Stimulated activated CD8-positive, alpha-beta memory T cell treated with anti-CD3 and anti-CD28 coated beads, Interleukin-15, amount 100 ng/mL, for 48 hours (primary cell): ENCODE results near the gene NLRP9.

Experiments used
- DNase-seq, 2 donors: peaks; one replicate each; pipeline ENCODE4 v3.0.0-alpha.2; 2020; ENCODE audit warnings: low read depth in 2 of 2

NLRP9 gene

DNA sequence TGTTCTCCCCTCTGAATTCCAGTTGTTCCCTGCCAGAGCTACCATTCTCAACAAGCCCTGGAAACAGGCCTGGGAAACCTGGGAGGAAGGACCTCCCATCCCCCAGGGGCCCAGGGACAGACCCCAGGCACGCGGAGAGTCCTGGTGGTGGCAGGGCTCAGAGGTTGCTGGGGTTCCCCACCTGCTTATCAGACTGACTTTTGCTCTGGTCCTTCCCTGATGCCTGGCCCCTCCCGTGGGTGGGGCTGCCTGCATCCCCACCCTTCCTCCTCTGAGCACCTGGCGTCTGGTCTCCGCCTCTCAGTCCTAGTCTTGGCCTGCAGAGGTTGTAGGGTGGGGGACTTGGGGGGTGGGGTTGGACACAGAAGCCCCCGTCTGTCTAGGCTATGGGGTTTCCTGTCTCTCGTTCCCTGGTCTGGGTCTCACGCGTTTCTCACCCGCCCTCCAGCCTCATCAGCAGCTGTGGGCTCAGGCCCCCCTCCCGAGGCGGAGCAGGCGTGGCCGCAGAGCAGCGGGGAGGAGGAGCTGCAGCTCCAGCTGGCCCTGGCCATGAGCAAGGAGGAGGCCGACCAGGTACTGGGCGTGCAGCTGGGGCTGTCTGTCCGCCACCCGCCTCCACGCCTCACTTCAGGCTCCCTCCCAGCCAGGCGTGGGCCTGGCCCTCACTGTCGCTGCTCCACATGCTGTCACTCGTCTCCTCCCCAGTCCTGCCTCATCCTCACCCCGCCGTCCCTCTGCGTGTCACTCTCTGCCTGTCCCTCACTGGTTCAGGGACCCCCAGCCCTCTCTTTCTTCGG is 49.6 kb downstream of the NLRP9 start:
- no peak for DNase-seq

- DNase-seq = no peak
Observed at GRCh38 chr19:55687281-55688201, 50.7 kb downstream of the NLRP9 start.

GRCh38 chr19:55686311-55687050 is 51.7 kb downstream of the NLRP9 start:
- no peak for DNase-seq

GRCh38 chr19:55685776-55686175 is 52.4 kb downstream of the NLRP9 start:
- no peak for DNase-seq

DNA sequence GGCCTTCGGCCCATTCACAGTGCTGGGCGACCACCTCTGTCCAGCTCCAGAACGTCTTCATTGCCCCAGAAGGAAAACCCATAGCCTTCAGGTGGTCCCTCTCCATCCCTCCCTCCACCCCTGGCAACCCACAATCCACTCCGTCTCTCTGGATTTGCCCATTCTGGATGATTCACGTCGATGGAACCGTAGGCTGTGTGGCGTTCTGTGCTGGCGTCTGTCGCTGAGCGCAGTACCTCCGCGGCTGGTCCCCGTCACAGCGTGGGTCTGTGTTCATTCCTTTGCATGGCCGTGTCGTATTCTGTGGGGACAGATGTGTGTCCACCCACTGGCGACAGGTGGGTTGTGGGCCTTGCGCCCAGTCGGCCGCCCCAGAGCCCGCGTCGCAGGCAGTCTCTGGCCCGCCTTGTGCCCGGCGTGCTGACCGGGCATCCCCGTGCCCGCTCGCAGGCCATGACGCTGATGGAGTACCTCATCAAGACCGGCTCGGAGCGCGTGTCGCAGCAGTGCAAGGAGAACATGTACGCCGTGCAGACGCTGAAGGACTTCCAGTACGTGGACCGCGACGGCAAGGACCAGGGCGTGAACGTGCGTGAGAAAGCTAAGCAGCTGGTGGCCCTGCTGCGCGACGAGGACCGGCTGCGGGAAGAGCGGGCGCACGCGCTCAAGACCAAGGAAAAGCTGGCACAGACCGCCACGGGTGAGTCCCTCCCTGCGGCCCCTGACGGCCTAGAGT is 53.1 kb downstream of the NLRP9 start:
- DNase-seq = no peak

- no peak for DNase-seq
Observed at GRCh38 chr19:55683449-55684261, 54.5 kb downstream of the NLRP9 start.

- no peak for DNase-seq
Observed at GRCh38 chr19:55681131-55682092, 56.8 kb downstream of the NLRP9 start.

- DNase-seq = no peak
Observed at GRCh38 chr19:55680339-55681130, 57.7 kb downstream of the NLRP9 start.

DNA sequence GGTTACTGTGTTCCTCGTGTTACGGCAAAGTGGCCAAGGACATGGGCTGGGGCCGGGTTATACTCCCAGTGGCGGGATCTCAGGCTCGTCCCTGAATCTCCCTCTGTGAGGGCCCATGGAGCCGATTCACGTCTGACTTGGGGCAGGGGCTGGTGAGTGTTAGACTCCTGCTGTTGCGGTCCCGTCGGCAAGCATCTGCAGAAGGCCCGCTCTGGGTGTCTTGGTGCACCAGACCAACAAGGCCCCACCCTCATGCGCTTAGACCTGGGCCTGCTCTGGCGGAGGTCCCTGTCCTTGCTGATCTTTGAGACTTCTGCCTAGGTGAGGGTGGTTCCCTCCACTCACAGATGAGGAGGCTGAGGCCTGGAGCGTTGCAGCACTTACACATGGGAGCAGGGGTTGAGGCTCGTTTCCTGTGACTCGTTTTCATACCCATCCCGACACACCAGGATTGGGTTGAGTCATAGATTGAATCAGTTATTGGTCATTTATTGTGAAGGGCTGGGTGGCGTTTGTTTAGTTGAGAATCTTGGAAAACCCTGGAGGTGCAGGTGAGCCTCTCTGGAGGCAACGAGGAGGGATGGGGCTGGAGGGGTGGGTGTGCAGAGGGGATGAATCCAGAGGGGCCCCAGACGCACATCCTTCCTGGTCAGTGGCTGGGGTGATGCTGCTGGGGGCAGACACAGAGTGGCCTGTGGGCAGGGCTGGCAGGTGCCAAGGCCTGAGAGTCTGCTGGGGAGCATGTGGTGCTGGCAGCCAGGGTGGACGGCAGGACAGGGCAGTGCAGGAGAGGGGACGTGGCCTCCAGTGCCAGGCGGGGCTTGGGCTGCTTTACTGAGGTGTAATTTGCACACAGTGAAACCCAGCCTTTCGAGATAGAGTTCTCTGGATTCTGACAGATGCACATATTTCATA is 58.6 kb downstream of the NLRP9 start:
- DNase-seq = no peak

GRCh38 chr19:55678121-55678671 is 60.0 kb downstream of the NLRP9 start:
- DNase-seq = no peak

DNA sequence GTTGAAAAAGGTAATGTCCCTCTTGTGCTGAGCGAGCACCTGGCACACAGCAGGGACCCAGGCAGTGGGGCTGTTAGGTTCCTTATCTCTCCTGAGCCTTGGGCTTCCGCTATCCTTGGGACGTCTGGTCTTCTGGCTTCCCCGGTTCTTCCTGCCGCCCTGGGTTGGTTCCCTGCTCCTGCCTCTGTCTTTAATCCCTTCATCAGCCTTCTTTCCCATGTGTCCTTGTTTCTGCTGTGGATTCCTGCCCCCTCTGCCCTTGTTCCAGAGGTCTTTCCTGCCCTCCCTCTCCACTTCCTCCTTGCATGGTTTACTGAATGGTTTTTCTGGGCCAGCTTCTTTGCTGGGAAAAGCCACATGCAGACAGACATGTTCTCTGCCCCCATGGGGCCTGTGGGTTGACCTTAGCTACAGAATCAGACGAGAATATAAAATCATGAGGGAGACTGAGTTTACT is 60.6 kb downstream of the NLRP9 start:
- DNase-seq = no peak

GRCh38 chr19:55676889-55677505 is 61.2 kb downstream of the NLRP9 start:
- DNase-seq = no peak

GRCh38 chr19:55676383-55676782 is 61.8 kb downstream of the NLRP9 start:
- DNase-seq = no peak

- DNase-seq = no peak
Observed at GRCh38 chr19:55675661-55676354, 62.4 kb downstream of the NLRP9 start.

DNA sequence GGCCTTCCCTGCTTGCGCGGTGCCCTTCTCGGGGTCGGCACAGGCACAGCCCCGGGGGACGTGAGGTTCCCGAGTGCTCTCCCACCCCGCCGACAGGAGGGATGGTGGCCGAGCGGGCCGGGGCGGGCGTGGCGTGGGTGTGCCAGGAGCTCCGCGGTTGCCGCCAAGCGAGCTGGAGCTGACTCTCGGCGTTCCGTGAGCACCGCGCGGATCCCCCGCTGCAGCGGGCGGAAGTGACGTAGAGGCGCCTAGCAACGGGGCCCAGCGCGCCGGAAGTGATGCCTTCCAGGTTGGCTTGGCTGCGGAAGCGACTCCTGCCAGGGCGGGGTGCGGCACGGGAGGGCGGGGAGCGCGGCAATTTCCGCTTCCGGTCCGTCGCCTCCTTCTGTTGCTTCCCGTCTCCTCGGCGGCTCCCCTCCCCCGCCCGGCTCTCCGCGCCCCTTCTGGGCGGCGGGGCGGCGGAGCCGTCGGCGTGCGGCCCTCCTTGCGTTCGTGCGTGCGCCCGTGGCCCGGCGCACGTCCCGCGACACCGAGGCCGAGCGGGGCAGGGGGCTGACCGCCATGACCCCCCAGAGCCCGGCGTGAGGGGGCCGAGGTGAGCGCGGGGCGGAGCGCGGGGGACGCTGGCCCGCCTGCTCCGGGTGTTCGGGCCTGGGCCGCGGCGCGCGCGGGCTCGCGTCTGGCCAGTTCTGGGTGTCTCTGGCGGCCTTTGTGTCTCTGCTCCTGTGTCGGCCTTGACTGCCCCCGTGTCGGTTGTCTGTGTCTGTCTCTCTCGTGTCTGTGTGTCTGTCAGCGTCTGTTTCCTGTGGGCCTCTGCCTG is 63.2 kb downstream of the NLRP9 start, which contains the start of gene EPN1:
Gene EPN1 (plus strand): TSS at position 386 of the 820 bp plus-strand sequence. CDS start 3,402 bp downstream, outside the sequence.
- DNase-seq = peak; percentile 98
